GM18519 (cell line): ENCODE results near the gene IDUA.
"Not testable (repeated sequence)": the region's sequence is repeated elsewhere in the genome, so short reads cannot be mapped to it uniquely, and the experiment has no call there.

Experiments
- ATAC-seq: cut with Tn5 transposase; IDR thresholded peaks from one replicate; pipeline ENCODE4 v1.9.1; 2021; ENCODE audit warnings: mild to moderate bottlenecking, moderate library complexity; ENCODE audit not compliant: unreplicated experiment, low FRiP score

The IDUA gene

DNA sequence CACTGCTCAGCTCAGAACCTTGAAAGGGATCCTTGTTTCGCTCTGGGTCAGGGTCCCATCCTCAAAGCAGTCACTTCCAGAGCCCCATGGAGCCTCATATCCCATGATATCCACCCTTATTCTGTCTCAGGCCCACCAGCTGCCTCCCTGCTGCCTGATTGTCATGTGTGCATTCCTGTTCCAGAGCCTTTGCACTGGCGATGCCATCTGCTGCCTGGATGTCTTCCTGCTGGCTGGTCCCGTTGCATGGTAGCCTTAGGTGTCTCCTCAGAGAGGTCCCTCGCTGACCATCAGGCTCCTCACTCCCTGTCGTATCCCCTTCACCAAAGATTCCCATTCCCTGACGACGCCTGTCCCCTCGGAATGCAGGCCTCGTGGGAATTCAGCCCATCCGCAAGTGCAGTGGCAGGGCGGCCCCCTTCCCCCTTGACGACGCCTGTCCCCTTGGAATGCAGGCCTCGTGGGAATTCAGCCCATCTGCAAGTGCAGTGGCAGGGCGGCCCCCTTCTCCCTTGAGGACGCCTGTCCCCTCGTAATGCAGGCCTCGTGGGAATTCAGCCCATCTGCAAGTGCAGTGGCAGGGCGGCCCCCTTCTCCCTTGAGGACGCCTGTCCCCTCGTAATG, 12.5 kb downstream of the IDUA start:
- not testable (repeated sequence) for ATAC-seq

GRCh38 chr4:999882-1000425, 13.1 kb downstream of the IDUA start:
- ATAC-seq, result no peak

GRCh38 chr4:1000686-1001260, 13.9 kb downstream of the IDUA start:
- no peak for ATAC-seq

GRCh38 chr4:1001561-1002130, 14.8 kb downstream of the IDUA start:
- ATAC-seq, result no peak

- ATAC-seq, result no peak
These were observed 15.3 kb downstream of the IDUA start for GRCh38 chr4:1002131-1002630.

DNA sequence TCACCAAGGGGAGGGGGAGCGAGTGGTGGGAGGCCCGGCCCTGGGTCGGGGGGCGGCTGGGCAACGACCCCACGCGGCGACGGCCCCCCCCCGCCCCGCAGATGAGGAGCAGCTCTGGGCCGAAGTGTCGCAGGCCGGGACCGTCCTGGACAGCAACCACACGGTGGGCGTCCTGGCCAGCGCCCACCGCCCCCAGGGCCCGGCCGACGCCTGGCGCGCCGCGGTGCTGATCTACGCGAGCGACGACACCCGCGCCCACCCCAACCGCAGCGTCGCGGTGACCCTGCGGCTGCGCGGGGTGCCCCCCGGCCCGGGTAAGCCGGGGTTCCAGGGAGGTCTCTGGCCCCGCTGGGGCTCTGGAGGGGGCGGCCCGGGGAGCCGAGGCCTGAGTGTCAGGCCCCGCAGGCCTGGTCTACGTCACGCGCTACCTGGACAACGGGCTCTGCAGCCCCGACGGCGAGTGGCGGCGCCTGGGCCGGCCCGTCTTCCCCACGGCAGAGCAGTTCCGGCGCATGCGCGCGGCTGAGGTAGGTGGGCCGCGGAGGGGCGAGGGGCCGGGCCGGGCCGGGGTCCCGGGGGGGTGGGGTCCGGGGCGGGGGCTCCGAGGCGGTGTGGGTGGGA, 15.9 kb downstream of the IDUA start:
- ATAC-seq, result no peak

DNA sequence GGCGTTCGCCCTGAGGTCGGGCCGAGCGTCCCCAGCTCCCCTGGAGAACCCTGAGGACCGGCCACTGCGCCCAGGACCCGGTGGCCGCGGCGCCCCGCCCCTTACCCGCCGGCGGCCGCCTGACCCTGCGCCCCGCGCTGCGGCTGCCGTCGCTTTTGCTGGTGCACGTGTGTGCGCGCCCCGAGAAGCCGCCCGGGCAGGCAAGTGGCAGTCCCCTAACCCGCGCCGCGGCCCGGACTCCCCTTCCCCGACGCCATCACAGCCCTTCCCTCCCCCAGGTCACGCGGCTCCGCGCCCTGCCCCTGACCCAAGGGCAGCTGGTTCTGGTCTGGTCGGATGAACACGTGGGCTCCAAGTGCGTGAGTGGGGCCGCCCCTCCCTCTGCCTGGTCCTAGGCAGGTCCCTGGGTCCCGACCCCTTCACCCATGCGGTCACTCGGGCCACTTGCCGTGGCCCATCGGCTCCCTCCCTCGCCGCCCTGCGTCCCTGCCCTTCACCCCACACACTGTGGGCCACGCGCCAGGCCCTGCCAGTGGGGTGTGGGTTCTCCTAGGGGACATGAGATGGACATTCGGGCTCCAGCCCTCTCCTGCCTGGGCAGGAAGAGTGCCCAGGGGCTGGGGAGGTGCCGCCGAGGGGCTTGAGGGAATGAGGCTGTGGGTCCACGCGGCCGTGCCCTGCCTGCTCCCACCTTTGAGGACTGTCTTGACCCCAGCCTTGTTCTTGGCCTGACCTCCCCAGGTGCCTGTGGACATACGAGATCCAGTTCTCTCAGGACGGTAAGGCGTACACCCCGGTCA, 16.6 kb downstream of the IDUA start:
- ATAC-seq, result no peak

DNA sequence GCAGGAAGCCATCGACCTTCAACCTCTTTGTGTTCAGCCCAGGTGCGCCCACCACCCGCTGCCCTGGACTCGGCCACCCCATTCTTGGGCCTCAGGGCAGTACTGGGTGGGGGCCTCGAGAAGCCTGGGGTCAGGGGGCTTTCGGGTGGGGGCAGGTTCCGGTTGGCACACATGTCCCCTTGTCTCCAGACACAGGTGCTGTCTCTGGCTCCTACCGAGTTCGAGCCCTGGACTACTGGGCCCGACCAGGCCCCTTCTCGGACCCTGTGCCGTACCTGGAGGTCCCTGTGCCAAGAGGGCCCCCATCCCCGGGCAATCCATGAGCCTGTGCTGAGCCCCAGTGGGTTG, 17.2 kb downstream of the IDUA start:
- no peak for ATAC-seq

GRCh38 chr4:1004557-1005485, 18.0 kb downstream of the IDUA start:
- ATAC-seq, result no peak

DNA sequence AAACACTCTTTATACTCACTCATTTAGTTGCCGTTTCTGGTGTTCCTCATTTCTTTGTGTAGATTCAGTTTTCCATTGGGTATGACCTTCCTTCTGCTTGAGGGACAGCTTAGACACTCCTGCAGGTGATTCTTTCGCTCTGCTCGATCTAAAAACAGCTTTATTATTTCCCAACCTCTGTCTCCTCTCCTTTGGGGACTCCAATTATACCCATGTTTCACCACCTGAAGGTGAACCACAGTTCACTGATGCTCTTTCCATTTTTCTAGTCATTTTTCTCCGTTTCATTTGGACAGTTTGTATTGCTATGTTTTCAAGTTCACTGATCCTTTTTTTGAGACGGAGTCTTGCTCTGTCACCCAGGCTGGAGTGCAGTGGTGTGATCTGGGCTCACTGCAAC, 20.0 kb downstream of the IDUA start:
- ATAC-seq, result no peak

DNA sequence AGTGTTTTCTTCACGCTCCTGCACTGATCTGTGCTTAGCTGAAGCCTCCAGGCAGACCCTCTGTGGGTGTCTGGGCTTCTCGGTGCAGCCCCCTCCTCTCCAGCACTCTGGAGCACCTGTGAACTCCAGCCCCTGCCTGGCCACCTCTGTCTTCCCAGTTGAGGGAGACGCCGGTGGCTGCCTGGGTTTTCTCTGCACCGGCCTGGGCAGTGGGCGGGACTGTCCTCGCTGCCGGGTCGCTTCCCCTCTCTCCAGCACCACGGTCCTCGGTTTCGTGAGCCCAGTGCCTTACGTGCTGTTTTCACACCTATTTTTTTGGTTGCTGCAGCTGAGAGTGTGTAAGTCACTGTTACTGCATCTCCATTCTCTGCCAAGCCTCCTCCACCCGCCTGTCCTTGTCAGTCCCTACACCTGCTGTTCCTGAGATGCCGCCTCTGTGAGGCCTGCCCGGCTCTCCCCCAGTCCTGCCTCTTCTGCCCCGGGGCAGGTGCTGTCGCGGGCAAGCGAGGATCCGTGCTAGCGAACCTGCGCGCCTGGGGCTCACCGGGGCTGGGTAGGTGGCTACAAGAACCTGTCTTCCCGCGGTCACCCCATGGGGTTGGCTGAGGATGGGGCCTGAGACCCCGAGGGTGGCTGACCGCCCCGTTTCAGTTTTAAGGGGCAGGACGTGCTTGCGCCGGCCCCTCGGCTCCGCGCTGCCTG, 22.1 kb downstream of the IDUA start:
- no peak for ATAC-seq

GRCh38 chr4:1009542-1010394, 22.9 kb downstream of the IDUA start:
- no peak for ATAC-seq

GRCh38 chr4:1010395-1011021, 23.7 kb downstream of the IDUA start:
- no peak for ATAC-seq

DNA sequence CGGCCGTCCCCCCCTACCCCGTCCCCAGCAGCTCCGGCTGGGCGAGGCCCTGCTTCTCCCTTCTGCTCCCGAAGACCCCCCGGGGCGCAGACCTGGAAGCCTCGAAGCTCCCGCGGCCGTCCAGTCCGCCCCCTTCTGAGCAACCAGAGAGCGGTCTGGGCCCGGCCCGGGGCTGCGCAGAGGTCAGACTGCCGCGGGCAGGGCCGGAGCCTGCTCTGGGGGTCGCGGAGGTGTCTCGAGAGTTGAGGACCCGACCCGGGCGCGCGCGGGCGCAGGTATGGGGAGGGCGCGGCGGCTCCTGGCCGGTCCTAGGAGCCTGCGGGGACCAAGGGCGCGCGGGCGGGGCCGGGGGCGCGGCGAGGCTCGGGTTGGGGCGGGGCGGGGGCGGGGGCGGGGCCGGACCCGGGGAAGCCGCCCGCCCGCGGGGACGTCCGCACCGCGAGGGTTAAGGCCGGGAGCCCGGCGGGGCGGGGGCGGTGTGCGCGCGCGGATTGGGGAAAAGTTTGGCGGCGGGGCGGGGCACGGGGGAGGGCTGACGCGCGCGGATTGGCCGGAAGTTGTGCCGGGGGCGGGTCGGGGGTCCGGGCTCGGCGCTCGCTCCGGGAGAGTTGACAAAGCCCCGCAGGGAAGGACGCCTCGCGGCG, 24.3 kb downstream of the IDUA start, which contains the start of gene FGFRL1:
FGFRL1 (plus strand) TSS at position 605 of the 644 bp plus-strand sequence. CDS start 860 bp downstream, outside the sequence.
- ATAC-seq, result no peak

GRCh38 chr4:1011666-1012033, 24.8 kb downstream of the IDUA start:
- ATAC-seq, result no peak

DNA sequence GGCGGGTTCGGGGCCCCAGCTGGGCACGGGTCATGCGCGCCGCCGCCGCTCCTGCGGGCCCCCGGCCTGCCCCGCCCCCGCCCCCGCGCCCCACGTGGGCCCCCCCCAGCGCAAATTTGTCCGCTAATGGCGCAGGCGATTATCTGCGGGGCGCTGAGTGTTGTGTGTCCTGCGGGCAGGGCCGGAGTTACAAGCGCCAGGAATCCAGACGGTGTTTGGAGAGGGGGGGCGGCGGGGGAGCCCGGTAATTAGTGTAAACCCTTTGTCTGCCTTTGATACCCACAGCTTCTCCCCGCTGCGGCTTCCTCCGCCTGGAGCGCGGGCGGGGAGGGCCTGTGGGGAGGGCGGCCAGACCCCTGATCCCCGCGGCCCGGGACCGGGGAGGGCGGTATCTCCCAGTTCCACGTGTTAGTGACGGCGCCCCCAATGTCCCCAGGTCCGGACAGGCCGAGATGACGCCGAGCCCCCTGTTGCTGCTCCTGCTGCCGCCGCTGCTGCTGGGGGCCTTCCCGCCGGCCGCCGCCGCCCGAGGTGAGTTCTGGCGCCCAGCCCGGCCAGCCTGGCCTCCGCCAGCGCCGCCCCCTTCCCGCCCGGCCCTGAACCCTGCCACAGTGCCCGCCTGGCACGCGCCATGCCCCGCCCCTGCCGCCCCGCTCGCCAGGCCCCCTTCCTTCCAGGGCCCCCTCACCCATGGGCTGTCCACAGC, 25.3 kb downstream of the IDUA start:
- ATAC-seq, result no peak
